ENCODE results near the gene DTX1. TPM values are rescaled to one million over a fixed set of nuclear protein-coding genes. Genes with fewer than 3 reads are reported as not detected.
A peak's percentile ranks its signal among the peaks of the same experiment; 100 is the strongest.

Gene DTX1
- polyA plus RNA-seq, 1 experiment: 0.05 TPM

GRCh38 chr12:113019025-113019424, 37.5 kb upstream of the DTX1 start:
- no peak overlapping the region for H3K27ac ChIP-seq (ENCODE audit: low read depth, low read length)
- CTCF ChIA-PET: no interaction called here

GRCh38 chr12:113021500-113021899, 35.0 kb upstream of the DTX1 start:
- Histone ChIP-seq H3K27me3 (ENCODE audit: control insufficient read depth, insufficient read depth, low read length) (no peaks in the 10 kb centered on the region), H3K27ac (ENCODE audit: low read depth, low read length) (no peak overlapping the region), H3K4me3 (ENCODE audit: low read depth, low read length) (no peak overlapping the region), H3K9me3 (ENCODE audit: control insufficient read depth, insufficient read depth, low read length) (no peaks in the 10 kb centered on the region)
- no peak for DNase-seq (ENCODE audit: low read depth, low spot score)
- ChIA-PET CTCF (interaction anchor here (0.9 to 1.6 kb wide), 3 partner anchors 9 to 29 kb away, joined by 3 to 12 read pairs (median 7); no protein-coding TSS in a partner anchor), POLR2A (no interaction called here)
- TF ChIP-seq CTCF (IDR thresholded peaks at IDR 0.05; ENCODE audit: low read depth, low read length): no peak

More at GRCh38 chr12:113019025-113019424, 37.5 kb upstream of the DTX1 start:
- Histone ChIP-seq H3K4me3 (ENCODE audit: low read depth, low read length) (no peak overlapping the region), H3K27me3 (ENCODE audit: control insufficient read depth, insufficient read depth, low read length) (no peaks in the 10 kb centered on the region), H3K9me3 (ENCODE audit: control insufficient read depth, insufficient read depth, low read length) (no peaks in the 10 kb centered on the region)
- no peak for TF ChIP-seq CTCF (IDR thresholded peaks at IDR 0.05; ENCODE audit: low read depth, low read length)
- POLR2A ChIA-PET: no interaction called here
- no peak for DNase-seq (ENCODE audit: low read depth, low spot score)

GRCh38 chr12:113022563-113023297, 33.8 kb upstream of the DTX1 start:
- CTCF ChIA-PET: interaction anchor here (1.1 kb wide), 2 partner anchors 30 to 136 kb away, joined by 3 to 4 read pairs; no protein-coding TSS in a partner anchor

GRCh38 chr12:113027726-113028125, 28.8 kb upstream of the DTX1 start:
- Histone ChIP-seq H3K27me3 (ENCODE audit: control insufficient read depth, insufficient read depth, low read length) (peaks cover 5% of the 10 kb centered on the region), H3K9me3 (ENCODE audit: control insufficient read depth, insufficient read depth, low read length) (no peaks in the 10 kb centered on the region), H3K4me3 (ENCODE audit: low read depth, low read length) (no peak overlapping the region), H3K27ac (ENCODE audit: low read depth, low read length) (no peak overlapping the region)
- POLR2A ChIA-PET: no interaction called here
- DNase-seq (ENCODE audit: low read depth, low spot score): no peak
- no peak for TF ChIP-seq CTCF (IDR thresholded peaks at IDR 0.05; ENCODE audit: low read depth, low read length)
- CTCF ChIA-PET: interaction anchor here (1.4 kb wide), 1 partner anchor 34 kb away, joined by 4 read pairs; no protein-coding TSS in a partner anchor

More at GRCh38 chr12:113022563-113023297, 33.8 kb upstream of the DTX1 start:
- Histone ChIP-seq H3K27ac (ENCODE audit: low read depth, low read length) (no peak overlapping the region), H3K4me3 (ENCODE audit: low read depth, low read length) (no peak overlapping the region), H3K27me3 (ENCODE audit: control insufficient read depth, insufficient read depth, low read length) (peaks cover 1% of the 10 kb centered on the region), H3K9me3 (ENCODE audit: control insufficient read depth, insufficient read depth, low read length) (no peaks in the 10 kb centered on the region)
- no peak for DNase-seq (ENCODE audit: low read depth, low spot score)
- POLR2A ChIA-PET: no interaction called here
- TF ChIP-seq CTCF (IDR thresholded peaks at IDR 0.05; ENCODE audit: low read depth, low read length): no peak

GRCh38 chr12:113030875-113031525, 25.5 kb upstream of the DTX1 start:
- H3K4me3 ChIP-seq (ENCODE audit: low read depth, low read length): no peak overlapping the region
- H3K27me3 ChIP-seq (ENCODE audit: control insufficient read depth, insufficient read depth, low read length): peaks cover 5% of the 10 kb centered on the region
- ChIA-PET CTCF (interaction anchor here (0.8 to 2.8 kb wide), 7 partner anchors 10 to 131 kb away, joined by 3 to 47 read pairs (median 7); no protein-coding TSS in a partner anchor), POLR2A (no interaction called here)
- peak; percentile 76 for TF ChIP-seq CTCF (IDR thresholded peaks at IDR 0.05; ENCODE audit: low read depth, low read length)
- no peaks in the 10 kb centered on the region for H3K9me3 ChIP-seq (ENCODE audit: control insufficient read depth, insufficient read depth, low read length)
- DNase-seq (ENCODE audit: low read depth, low spot score): no peak
- no peak overlapping the region for H3K27ac ChIP-seq (ENCODE audit: low read depth, low read length)
